Measurements from ENCODE around the gene BCOR.

Gene BCOR

GRCh38 chrX:40065296-40066046 lies 32.3 kb downstream of the BCOR start:
- TF ChIP-seq CTCF (IDR thresholded peaks at IDR 0.05; ENCODE audit: low read depth, low read length, missing control alignments): no peak
- no peak for DNase-seq (ENCODE audit: low read depth)
- H3K4me3 ChIP-seq (ENCODE audit: low read depth, low read length): no peak overlapping the region
- in situ Hi-C loops (cut with HindIII; ENCODE audit: low sequenced_read_pairs): no loop called here

- in situ Hi-C loops (cut with HindIII; ENCODE audit: low sequenced_read_pairs): no loop called here
- DNase-seq (ENCODE audit: low read depth): no peak
- H3K4me3 ChIP-seq (ENCODE audit: low read depth, low read length): no peak overlapping the region
- TF ChIP-seq CTCF (IDR thresholded peaks at IDR 0.05; ENCODE audit: low read depth, low read length, missing control alignments): no peak
Measured at GRCh38 chrX:40064055-40064597, 33.6 kb downstream of the BCOR start.

- TF ChIP-seq CTCF (IDR thresholded peaks at IDR 0.05; ENCODE audit: low read depth, low read length, missing control alignments): no peak
- in situ Hi-C loops (cut with HindIII; ENCODE audit: low sequenced_read_pairs): no loop called here
- DNase-seq (ENCODE audit: low read depth): no peak
- no peak overlapping the region for H3K4me3 ChIP-seq (ENCODE audit: low read depth, low read length)
Measured at GRCh38 chrX:40063555-40063954, 34.2 kb downstream of the BCOR start.

- DNase-seq (ENCODE audit: low read depth): no peak
Measured at GRCh38 chrX:40062525-40063155, 35.1 kb downstream of the BCOR start.

GRCh38 chrX:40061871-40062524 lies 35.8 kb downstream of the BCOR start:
- no peak for DNase-seq (ENCODE audit: low read depth)
- TF ChIP-seq CTCF (IDR thresholded peaks at IDR 0.05; ENCODE audit: low read depth, low read length, missing control alignments): no peak
- in situ Hi-C loops (cut with HindIII; ENCODE audit: low sequenced_read_pairs): no loop called here
- no peak overlapping the region for H3K4me3 ChIP-seq (ENCODE audit: low read depth, low read length)

More at GRCh38 chrX:40062525-40063155, 35.1 kb downstream of the BCOR start:
- no peak overlapping the region for H3K4me3 ChIP-seq (ENCODE audit: low read depth, low read length)
- no peak for TF ChIP-seq CTCF (IDR thresholded peaks at IDR 0.05; ENCODE audit: low read depth, low read length, missing control alignments)
- in situ Hi-C loops (cut with HindIII; ENCODE audit: low sequenced_read_pairs): no loop called here

- in situ Hi-C loops (cut with HindIII; ENCODE audit: low sequenced_read_pairs): no loop called here
- H3K4me3 ChIP-seq (ENCODE audit: low read depth, low read length): no peak overlapping the region
- TF ChIP-seq CTCF (IDR thresholded peaks at IDR 0.05; ENCODE audit: low read depth, low read length, missing control alignments): no peak
- no peak for DNase-seq (ENCODE audit: low read depth)
Measured at GRCh38 chrX:40061005-40061404, 36.8 kb downstream of the BCOR start.
